H9 (cell line): ENCODE data around the gene CDH18. TPM values are rescaled to one million over a fixed set of nuclear protein-coding genes. Genes with fewer than 3 reads are reported as not detected.

Source experiments
- DNase-seq: peaks from one replicate; pipeline ENCODE4 v3.0.0-alpha.2; 2017
- H2AFZ ChIP-seq: one replicate; pipeline ENCODE4 v1.6.1; 2013; ENCODE audit warnings: mild to moderate bottlenecking, low read length, control low read depth, moderate library complexity
- H2AK5ac ChIP-seq: 2 replicates; pipeline ENCODE4 v1.6.1; 2013; ENCODE audit warnings: low read length, control low read depth, mixed read lengths; ENCODE audit not compliant: insufficient read length
- H2BK120ac ChIP-seq: one replicate; pipeline ENCODE4 v1.6.1; 2013; ENCODE audit warnings: low read depth, mild to moderate bottlenecking, low read length, control low read depth, inconsistent platforms; ENCODE audit not compliant: poor library complexity, severe bottlenecking
- H2BK12ac ChIP-seq: 2 replicates; pipeline ENCODE4 v1.6.1; 2013; ENCODE audit warnings: low read length, control low read depth, mixed read lengths, low read depth; ENCODE audit not compliant: insufficient read length
- H2BK15ac ChIP-seq: 2 replicates; pipeline ENCODE4 v1.6.1; 2013; ENCODE audit warnings: low read depth, low read length, control low read depth
- H2BK20ac ChIP-seq: one replicate; pipeline ENCODE4 v1.6.1; 2013; ENCODE audit warnings: low read depth, mild to moderate bottlenecking, low read length, control low read depth, inconsistent platforms; ENCODE audit not compliant: poor library complexity, severe bottlenecking
- H2BK5ac ChIP-seq: 2 replicates; pipeline ENCODE4 v1.6.1; 2013; ENCODE audit warnings: low read length, control low read depth, mixed read lengths; ENCODE audit not compliant: insufficient read length
- H3K14ac ChIP-seq: 2 replicates; pipeline ENCODE4 v1.6.1; 2013; ENCODE audit warnings: low read length, control low read depth; ENCODE audit not compliant: insufficient read depth
- H3K18ac ChIP-seq: 2 replicates; pipeline ENCODE4 v1.6.1; 2013; ENCODE audit warnings: low read depth, mild to moderate bottlenecking, mixed read lengths, low read length, control low read depth; ENCODE audit not compliant: insufficient read length
- H3K23ac ChIP-seq: 2 replicates; pipeline ENCODE4 v1.6.1; 2013; ENCODE audit warnings: low read length, control low read depth, mixed read lengths, low read depth; ENCODE audit not compliant: insufficient read length
- H3K23me2 ChIP-seq: 2 replicates; pipeline ENCODE4 v1.6.1; 2013; ENCODE audit warnings: low read depth, mild to moderate bottlenecking, mixed read lengths, low read length, control low read depth; ENCODE audit not compliant: insufficient read length, poor library complexity, severe bottlenecking
- H3K27ac ChIP-seq: 2 replicates; pipeline ENCODE4 v1.5.1; 2013; ENCODE audit warnings: low read length, control low read depth, mixed read lengths, low read depth; ENCODE audit not compliant: insufficient read length
- H3K27me3 ChIP-seq: 2 replicates; pipeline ENCODE4 v1.6.1; 2013; ENCODE audit warnings: low read length, control low read depth, inconsistent platforms; ENCODE audit not compliant: insufficient read depth
- H3K4ac ChIP-seq: 2 replicates; pipeline ENCODE4 v1.6.1; 2013; ENCODE audit warnings: low read depth, mild to moderate bottlenecking, control low read depth, inconsistent platforms, low read length, moderate library complexity
- H3K4me1 ChIP-seq: 2 replicates; pipeline ENCODE4 v1.6.1; 2013; ENCODE audit warnings: low read length, control low read depth, inconsistent platforms; ENCODE audit not compliant: insufficient read depth
- H3K4me2 ChIP-seq: 2 replicates; pipeline ENCODE4 v1.6.1; 2013; ENCODE audit warnings: low read length, control low read depth, mixed read lengths; ENCODE audit not compliant: insufficient read length, insufficient read depth
- H3K56ac ChIP-seq: 2 replicates; pipeline ENCODE4 v1.6.1; 2013; ENCODE audit warnings: low read depth, mild to moderate bottlenecking, mixed read lengths, low read length, control low read depth; ENCODE audit not compliant: insufficient read length
- H3K79me1 ChIP-seq: 2 replicates; pipeline ENCODE4 v1.6.1; 2013; ENCODE audit warnings: low read depth, mild to moderate bottlenecking, moderate library complexity, low read length, control low read depth, inconsistent platforms; ENCODE audit not compliant: insufficient read depth, poor library complexity, severe bottlenecking
- H3K79me2 ChIP-seq: 2 replicates; pipeline ENCODE4 v1.6.1; 2013; ENCODE audit warnings: low read length, control low read depth, inconsistent platforms; ENCODE audit not compliant: insufficient read depth
- H3K9ac ChIP-seq: 2 replicates; pipeline ENCODE4 v1.6.1; 2013; ENCODE audit warnings: low read length, control low read depth, mixed read lengths; ENCODE audit not compliant: insufficient read length; ENCODE audit errors: extremely low read depth
- H3K9me3 ChIP-seq: one replicate; pipeline ENCODE4 v1.6.1; 2013; ENCODE audit warnings: low read depth, low read length, inconsistent platforms; ENCODE audit not compliant: control insufficient read depth
- H3T11ph ChIP-seq: one replicate; pipeline ENCODE4 v1.6.1; 2013; ENCODE audit warnings: mild to moderate bottlenecking, low read length, control low read depth, inconsistent platforms
- H4K20me1 ChIP-seq: one replicate; pipeline ENCODE4 v1.6.1; 2013; ENCODE audit not compliant: control insufficient read depth, insufficient read length, insufficient read depth
- H4K5ac ChIP-seq: 2 replicates; pipeline ENCODE4 v1.6.1; 2013; ENCODE audit warnings: low read depth, mild to moderate bottlenecking, mixed read lengths, low read length, control low read depth; ENCODE audit not compliant: insufficient read length
- H4K8ac ChIP-seq: replicated peaks from 2 replicates; pipeline ENCODE4 v1.6.1; 2013; ENCODE audit warnings: low read length, control low read depth, mixed read lengths, low read depth; ENCODE audit not compliant: insufficient read length
- H4K91ac ChIP-seq: 2 replicates; pipeline ENCODE4 v1.6.1; 2013; ENCODE audit warnings: low read depth, mild to moderate bottlenecking, moderate library complexity, mixed read lengths, low read length, control low read depth; ENCODE audit not compliant: insufficient read length
- H3K27ac Mint-ChIP-seq, 3 experiments: 2 replicates in 2 of 3; 3 replicates in 1 of 3; pipeline ENCODE4 v1.8.0; 2020 to 2021; ENCODE audit warnings: mixed read lengths in 3 of 3, mild to moderate bottlenecking in 1 of 3, moderate library complexity in 1 of 3
- H3K27me3 Mint-ChIP-seq: 2 replicates; pipeline ENCODE4 v1.8.0; 2021; ENCODE audit warnings: low read depth, mild to moderate bottlenecking, moderate library complexity, mixed read lengths
- H3K36me3 Mint-ChIP-seq, 3 experiments: 2 replicates in 2 of 3; 3 replicates in 1 of 3; pipeline ENCODE4 v1.8.0; 2020 to 2021; ENCODE audit warnings: low read depth in 3 of 3, mixed read lengths in 3 of 3; ENCODE audit not compliant: insufficient read depth in 1 of 3
- H3K4me1 Mint-ChIP-seq, 2 experiments: 2 replicates each; pipeline ENCODE4 v1.8.0; 2020; ENCODE audit warnings: mixed read lengths in 2 of 2
- H3K4me3 Mint-ChIP-seq, 2 experiments: 2 replicates in 1 of 2; 3 replicates in 1 of 2; pipeline ENCODE4 v1.8.0; 2020 to 2021; ENCODE audit warnings: mild to moderate bottlenecking in 2 of 2, mixed read lengths in 2 of 2, moderate library complexity in 1 of 2
- H3K9me3 Mint-ChIP-seq, 2 experiments: 2 replicates in 1 of 2; 3 replicates in 1 of 2; pipeline ENCODE4 v1.8.0; 2020; ENCODE audit warnings: mild to moderate bottlenecking in 2 of 2, mixed read lengths in 2 of 2, moderate library complexity in 1 of 2
- WGBS: extraction: QIAGEN DNeasy Blood & Tissue Kit; methylation state at CpG from one replicate; pipeline ENCODE4 v1.1.7; 2013; ENCODE audit warnings: missing lambda C conversion rate, low lambda C conversion rate, mixed read lengths; ENCODE audit not compliant: insufficient read length; ENCODE audit errors: extremely low coverage; 5-methylcytosine and 5-hydroxymethylcytosine counted together
- total RNA-seq: library from RNA; stranded (reverse); gene quantifications from 2 replicates; pipeline ENCODE4 v1.2.1, GENCODE V29; 2021
- TF ChIP-seq, protein P1 (sequence below): fragments of 200-600 bp; sonication (generic); conservative IDR thresholded peaks from 3 replicates; pipeline ENCODE4 v1.8.0; 2021; ENCODE audit warnings: antibody characterized with exemption, mild to moderate bottlenecking

The CDH18 gene
- total RNA-seq, 1 experiment from 2014 or later: not detected

DNA sequence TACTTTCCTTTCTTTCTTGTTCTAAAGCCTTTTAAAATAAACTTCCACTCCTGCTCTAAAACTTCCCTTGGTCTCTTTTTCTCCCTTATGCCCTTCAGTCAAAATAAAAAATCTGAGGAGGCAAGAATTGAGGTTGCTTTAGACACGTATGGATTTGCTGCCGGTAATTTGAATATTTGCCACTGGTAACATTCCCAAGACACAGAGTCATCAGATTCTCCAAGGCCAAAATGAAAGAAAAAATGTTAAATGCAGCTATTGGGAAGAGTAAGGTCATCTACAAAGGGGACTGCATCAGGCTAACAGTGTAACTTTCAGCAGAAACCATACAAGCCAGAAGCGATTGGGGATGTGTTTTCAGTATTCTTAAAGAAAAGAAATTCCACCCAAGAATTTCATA is 311.1 kb downstream of the CDH18 start:
- Histone ChIP-seq H4K5ac (no peak overlapping the region), H2AFZ (no peak overlapping the region), H2AK5ac (no peak overlapping the region), H3K9ac (no peak overlapping the region), H3K4me1 (no peaks in the 10 kb centered on the region), H3K9me3 (no peaks in the 10 kb centered on the region), H2BK12ac (no peak overlapping the region), H2BK15ac (no peak overlapping the region), H3K27me3 (no peaks in the 10 kb centered on the region), H4K20me1 (no peaks in the 10 kb centered on the region), H3K4ac (no peak overlapping the region), H3K79me1 (no peaks in the 10 kb centered on the region), H2BK5ac (no peak overlapping the region), H3K27ac (no peak overlapping the region), H3K23ac (no peak overlapping the region), H3K79me2 (no peaks in the 10 kb centered on the region), H3K23me2 (no peaks in the 10 kb centered on the region), H2BK20ac (no peak overlapping the region), H3K56ac (no peak overlapping the region), H3K4me2 (no peak overlapping the region), H3K18ac (no peak overlapping the region), H3K14ac (no peak overlapping the region), H2BK120ac (no peak overlapping the region), H4K8ac (no peak overlapping the region), H3T11ph (no peak overlapping the region), H4K91ac (no peak overlapping the region)
- H3K4me1 Mint-ChIP-seq: no peaks in the 10 kb centered on the region
- no peak overlapping the region for H3K27ac Mint-ChIP-seq
- TF ChIP-seq, protein P1, sequence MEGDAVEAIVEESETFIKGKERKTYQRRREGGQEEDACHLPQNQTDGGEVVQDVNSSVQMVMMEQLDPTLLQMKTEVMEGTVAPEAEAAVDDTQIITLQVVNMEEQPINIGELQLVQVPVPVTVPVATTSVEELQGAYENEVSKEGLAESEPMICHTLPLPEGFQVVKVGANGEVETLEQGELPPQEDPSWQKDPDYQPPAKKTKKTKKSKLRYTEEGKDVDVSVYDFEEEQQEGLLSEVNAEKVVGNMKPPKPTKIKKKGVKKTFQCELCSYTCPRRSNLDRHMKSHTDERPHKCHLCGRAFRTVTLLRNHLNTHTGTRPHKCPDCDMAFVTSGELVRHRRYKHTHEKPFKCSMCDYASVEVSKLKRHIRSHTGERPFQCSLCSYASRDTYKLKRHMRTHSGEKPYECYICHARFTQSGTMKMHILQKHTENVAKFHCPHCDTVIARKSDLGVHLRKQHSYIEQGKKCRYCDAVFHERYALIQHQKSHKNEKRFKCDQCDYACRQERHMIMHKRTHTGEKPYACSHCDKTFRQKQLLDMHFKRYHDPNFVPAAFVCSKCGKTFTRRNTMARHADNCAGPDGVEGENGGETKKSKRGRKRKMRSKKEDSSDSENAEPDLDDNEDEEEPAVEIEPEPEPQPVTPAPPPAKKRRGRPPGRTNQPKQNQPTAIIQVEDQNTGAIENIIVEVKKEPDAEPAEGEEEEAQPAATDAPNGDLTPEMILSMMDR: no peak
- no peaks in the 10 kb centered on the region for H3K27me3 Mint-ChIP-seq
- peaks cover 21 to 25% of the 10 kb centered on the region in 2 experiments for H3K9me3 Mint-ChIP-seq
- peaks cover 13 to 28% (median 20%) of the 10 kb centered on the region in 3 experiments; a peak in 6 of 7 replicates for H3K36me3 Mint-ChIP-seq
- WGBS: no CpG with 5 or more reads among the region's 3 CpGs
- H3K4me3 Mint-ChIP-seq: no peak overlapping the region
- DNase-seq: no peak
